OCI-LY1 (cell line): ENCODE measurements around the gene ANKFN1.

Source experiments
- H2AFZ ChIP-seq: fragments of 200-600 bp; sonication (generic), shearing (Covaris generic); 2 replicates; pipeline ENCODE4 v1.6.0; 2014; ENCODE audit warnings: antibody characterized with exemption, mild to moderate bottlenecking, low read length
- H3F3A ChIP-seq: fragments of 200-600 bp; sonication (generic), shearing (Covaris generic); 2 replicates; pipeline ENCODE4 v1.6.0; 2014; ENCODE audit warnings: mild to moderate bottlenecking, antibody characterized with exemption, low read length, moderate library complexity; ENCODE audit not compliant: insufficient read depth
- H3K27ac ChIP-seq: fragments of 200-600 bp; sonication (generic); 2 replicates; pipeline ENCODE4 v1.5.1; 2014; ENCODE audit warnings: low read length, mixed run types, mild to moderate bottlenecking, low read depth; ENCODE audit not compliant: poor library complexity, severe bottlenecking
- H3K27me3 ChIP-seq: fragments of 200-600 bp; sonication (generic); 2 replicates; pipeline ENCODE4 v1.6.0; 2014; ENCODE audit warnings: antibody characterized with exemption, mild to moderate bottlenecking, low read length, moderate library complexity; ENCODE audit not compliant: insufficient read depth
- H3K36me3 ChIP-seq: fragments of 200-600 bp; sonication (generic); 2 replicates; pipeline ENCODE4 v1.6.1; 2014; ENCODE audit warnings: mild to moderate bottlenecking, antibody characterized with exemption, low read length, moderate library complexity, mixed read lengths; ENCODE audit not compliant: insufficient read depth
- H3K4me1 ChIP-seq: fragments of 200-600 bp; sonication (generic); 2 replicates; pipeline ENCODE4 v1.5.1; 2014; ENCODE audit warnings: mild to moderate bottlenecking, low read length, moderate library complexity; ENCODE audit not compliant: insufficient read depth, severe bottlenecking
- H3K4me2 ChIP-seq: fragments of 200-600 bp; sonication (generic), shearing (Covaris generic); 2 replicates; pipeline ENCODE4 v1.6.1; 2014; ENCODE audit warnings: low read length
- H3K4me3 ChIP-seq: fragments of 200-600 bp; sonication (generic); 2 replicates; pipeline ENCODE4 v1.5.1; 2014; ENCODE audit warnings: low read length, low read depth, mild to moderate bottlenecking, mixed read lengths; ENCODE audit not compliant: poor library complexity, severe bottlenecking
- H3K79me2 ChIP-seq: fragments of 200-600 bp; shearing (Covaris generic); 2 replicates; pipeline ENCODE4 v1.6.1; 2016; ENCODE audit warnings: mixed run types, low read length, mixed read lengths; ENCODE audit not compliant: insufficient read depth
- H3K9ac ChIP-seq: fragments of 200-600 bp; sonication (generic), shearing (Covaris generic); 2 replicates; pipeline ENCODE4 v1.6.1; 2014; ENCODE audit warnings: mild to moderate bottlenecking, low read length, mixed read lengths
- H3K9me2 ChIP-seq: fragments of 200-600 bp; sonication (generic), shearing (Covaris generic); 2 replicates; pipeline ENCODE4 v1.6.1; 2014; ENCODE audit warnings: low read depth, mild to moderate bottlenecking, low read length, mixed read lengths
- H3K9me3 ChIP-seq: fragments of 200-600 bp; shearing (Covaris generic); 2 replicates; pipeline ENCODE4 v1.6.1; 2014; ENCODE audit warnings: low read length, mixed read lengths
- H4K20me1 ChIP-seq: fragments of 200-600 bp; sonication (generic), shearing (Covaris generic); 2 replicates; pipeline ENCODE4 v1.6.0; 2016; ENCODE audit warnings: mild to moderate bottlenecking, low read length; ENCODE audit not compliant: insufficient read depth
- EZH2 ChIP-seq: fragments of 200-600 bp; sonication (generic), shearing (Covaris generic); IDR thresholded peaks from 2 replicates; pipeline ENCODE4 v1.8.0; 2017; ENCODE audit warnings: borderline replicate concordance, mixed run types, mild to moderate bottlenecking, antibody characterized with exemption, low read length, moderate library complexity, mixed read lengths
- TF ChIP-seq, protein P1 (sequence below): fragments of 200-600 bp; sonication (generic), shearing (Covaris generic); IDR thresholded peaks from 2 replicates; pipeline ENCODE4 v1.5.1; 2017; ENCODE audit warnings: mild to moderate bottlenecking, antibody characterized with exemption, low read length, moderate library complexity, mixed read lengths

Gene ANKFN1

DNA sequence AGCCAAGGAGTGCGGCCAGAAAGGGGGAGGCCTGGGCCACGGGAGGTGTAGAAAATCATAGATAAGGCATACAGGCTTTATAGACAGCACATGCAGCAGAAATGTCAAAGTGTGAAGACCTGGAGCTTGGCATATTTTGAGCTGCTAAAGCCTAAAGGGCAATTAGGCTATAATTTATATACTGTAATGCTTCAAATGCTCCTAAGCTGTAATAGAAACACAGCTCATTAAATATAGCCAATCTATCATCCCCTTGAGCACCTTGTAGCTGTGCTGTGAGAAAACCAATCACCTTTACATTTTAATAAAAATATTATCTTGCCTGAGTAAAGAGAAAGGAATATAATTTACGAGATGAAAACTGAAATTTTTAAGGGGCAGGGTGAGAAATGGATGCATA, 342.3 kb downstream of the ANKFN1 start:
- Histone ChIP-seq H3K9me2 (no peaks in the 10 kb centered on the region), H3K27ac (no peak overlapping the region), H3K4me3 (no peak overlapping the region), H3K9ac (no peak overlapping the region), H4K20me1 (no peaks in the 10 kb centered on the region), H3F3A (no peaks in the 10 kb centered on the region), H2AFZ (no peak overlapping the region), H3K79me2 (no peaks in the 10 kb centered on the region), H3K36me3 (no peaks in the 10 kb centered on the region), H3K4me1 (no peaks in the 10 kb centered on the region), H3K4me2 (no peak overlapping the region), H3K27me3 (no peaks in the 10 kb centered on the region), H3K9me3 (no peaks in the 10 kb centered on the region)
- TF ChIP-seq, protein P1, sequence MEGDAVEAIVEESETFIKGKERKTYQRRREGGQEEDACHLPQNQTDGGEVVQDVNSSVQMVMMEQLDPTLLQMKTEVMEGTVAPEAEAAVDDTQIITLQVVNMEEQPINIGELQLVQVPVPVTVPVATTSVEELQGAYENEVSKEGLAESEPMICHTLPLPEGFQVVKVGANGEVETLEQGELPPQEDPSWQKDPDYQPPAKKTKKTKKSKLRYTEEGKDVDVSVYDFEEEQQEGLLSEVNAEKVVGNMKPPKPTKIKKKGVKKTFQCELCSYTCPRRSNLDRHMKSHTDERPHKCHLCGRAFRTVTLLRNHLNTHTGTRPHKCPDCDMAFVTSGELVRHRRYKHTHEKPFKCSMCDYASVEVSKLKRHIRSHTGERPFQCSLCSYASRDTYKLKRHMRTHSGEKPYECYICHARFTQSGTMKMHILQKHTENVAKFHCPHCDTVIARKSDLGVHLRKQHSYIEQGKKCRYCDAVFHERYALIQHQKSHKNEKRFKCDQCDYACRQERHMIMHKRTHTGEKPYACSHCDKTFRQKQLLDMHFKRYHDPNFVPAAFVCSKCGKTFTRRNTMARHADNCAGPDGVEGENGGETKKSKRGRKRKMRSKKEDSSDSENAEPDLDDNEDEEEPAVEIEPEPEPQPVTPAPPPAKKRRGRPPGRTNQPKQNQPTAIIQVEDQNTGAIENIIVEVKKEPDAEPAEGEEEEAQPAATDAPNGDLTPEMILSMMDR, result no peak
- no peak for TF ChIP-seq EZH2

DNA sequence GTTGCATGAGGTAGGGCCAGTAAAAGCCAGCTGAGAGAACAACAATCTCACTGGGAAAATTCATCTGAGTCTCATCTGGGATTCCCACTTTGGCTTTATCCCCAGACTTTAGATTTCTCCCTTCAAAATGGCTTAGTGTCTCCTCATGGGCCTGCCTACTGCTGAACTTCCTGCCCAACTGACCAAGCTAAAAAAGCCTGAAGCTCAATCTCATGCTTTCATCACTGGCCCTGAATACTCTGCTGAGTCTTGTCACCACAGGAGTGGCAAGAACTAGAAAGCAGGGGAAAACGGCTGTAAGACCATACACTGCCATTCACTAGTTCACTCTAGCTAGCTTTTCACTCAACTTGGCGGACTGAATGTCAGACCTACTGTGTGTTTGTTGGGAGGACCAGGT, 343.9 kb downstream of the ANKFN1 start:
- H2AFZ ChIP-seq, result no peak overlapping the region

DNA sequence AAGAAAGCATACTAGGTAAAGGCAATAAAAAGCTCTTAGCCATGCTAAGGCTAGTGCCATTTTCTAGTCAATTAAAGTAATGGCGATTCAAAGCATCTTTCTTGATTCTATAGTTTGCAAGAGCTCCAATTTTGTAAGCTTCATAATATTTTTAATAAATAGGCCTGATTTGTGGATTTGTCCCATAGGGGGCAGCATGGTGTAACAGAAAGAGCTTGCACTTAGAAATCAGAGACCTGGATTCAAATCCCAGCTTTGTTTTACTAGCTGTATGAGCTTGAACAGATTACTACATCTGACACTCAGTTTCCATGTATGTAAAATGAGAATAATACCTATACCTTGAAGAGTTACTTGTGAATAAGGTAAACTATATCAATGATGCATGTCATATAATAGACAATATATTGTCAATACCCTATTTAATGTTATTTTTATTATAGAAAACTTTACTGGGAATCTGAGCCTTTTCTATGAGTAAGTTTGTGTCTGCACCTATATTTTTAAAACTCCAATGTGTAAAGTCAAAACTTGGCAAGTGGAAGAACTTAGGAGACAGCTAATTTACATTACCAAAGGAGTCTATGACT, 346.6 kb downstream of the ANKFN1 start:
- H3K9ac ChIP-seq, result no peak overlapping the region
- no peak overlapping the region for H3K27ac ChIP-seq
- no peaks in the 10 kb centered on the region for H3K79me2 ChIP-seq
- H3F3A ChIP-seq, result no peaks in the 10 kb centered on the region
- no peak overlapping the region for H3K4me2 ChIP-seq
- TF ChIP-seq EZH2, result no peak
- TF ChIP-seq, protein P1, result peak; percentile 57
- H3K36me3 ChIP-seq, result no peaks in the 10 kb centered on the region
- H2AFZ ChIP-seq, result no peak overlapping the region
- no peaks in the 10 kb centered on the region for H3K9me3 ChIP-seq
- H3K27me3 ChIP-seq, result no peaks in the 10 kb centered on the region
- H3K9me2 ChIP-seq, result no peaks in the 10 kb centered on the region
- no peaks in the 10 kb centered on the region for H4K20me1 ChIP-seq
- no peaks in the 10 kb centered on the region for H3K4me1 ChIP-seq
- no peak overlapping the region for H3K4me3 ChIP-seq

More for the DNA sequence above, 343.9 kb downstream of the ANKFN1 start:
- Histone ChIP-seq H3K4me1 (no peaks in the 10 kb centered on the region), H3K4me2 (no peak overlapping the region), H3F3A (no peaks in the 10 kb centered on the region), H3K4me3 (no peak overlapping the region), H3K9me2 (no peaks in the 10 kb centered on the region), H3K27me3 (no peaks in the 10 kb centered on the region), H4K20me1 (no peaks in the 10 kb centered on the region), H3K36me3 (no peaks in the 10 kb centered on the region), H3K79me2 (no peaks in the 10 kb centered on the region), H3K27ac (no peak overlapping the region), H3K9ac (no peak overlapping the region), H3K9me3 (no peaks in the 10 kb centered on the region)
- no peak for TF ChIP-seq EZH2
- TF ChIP-seq, protein P1, result no peak
